Lower leg skin (tissue), 3 donors: ENCODE results near the gene NT5DC1.

Experiments
- POLR2A ChIP-seq, 2 donors: fragments of 450-650 bp; IDR thresholded peaks; one replicate each; pipeline ENCODE4 v1.6.1; 2016 to 2017; ENCODE audit warnings: antibody characterized with exemption in 2 of 2, mild to moderate bottlenecking in 1 of 2, moderate library complexity in 1 of 2
- TF ChIP-seq, protein P1 (sequence below), 3 donors: fragments of 450-650 bp; IDR thresholded peaks; one replicate each; pipeline ENCODE4 v1.5.1; 2016; ENCODE audit warnings: antibody characterized with exemption in 3 of 3, mild to moderate bottlenecking in 3 of 3, moderate library complexity in 2 of 3

GRCh38 chr6:116278481-116278829, 177.8 kb downstream of the NT5DC1 start:
- TF ChIP-seq, protein P1, sequence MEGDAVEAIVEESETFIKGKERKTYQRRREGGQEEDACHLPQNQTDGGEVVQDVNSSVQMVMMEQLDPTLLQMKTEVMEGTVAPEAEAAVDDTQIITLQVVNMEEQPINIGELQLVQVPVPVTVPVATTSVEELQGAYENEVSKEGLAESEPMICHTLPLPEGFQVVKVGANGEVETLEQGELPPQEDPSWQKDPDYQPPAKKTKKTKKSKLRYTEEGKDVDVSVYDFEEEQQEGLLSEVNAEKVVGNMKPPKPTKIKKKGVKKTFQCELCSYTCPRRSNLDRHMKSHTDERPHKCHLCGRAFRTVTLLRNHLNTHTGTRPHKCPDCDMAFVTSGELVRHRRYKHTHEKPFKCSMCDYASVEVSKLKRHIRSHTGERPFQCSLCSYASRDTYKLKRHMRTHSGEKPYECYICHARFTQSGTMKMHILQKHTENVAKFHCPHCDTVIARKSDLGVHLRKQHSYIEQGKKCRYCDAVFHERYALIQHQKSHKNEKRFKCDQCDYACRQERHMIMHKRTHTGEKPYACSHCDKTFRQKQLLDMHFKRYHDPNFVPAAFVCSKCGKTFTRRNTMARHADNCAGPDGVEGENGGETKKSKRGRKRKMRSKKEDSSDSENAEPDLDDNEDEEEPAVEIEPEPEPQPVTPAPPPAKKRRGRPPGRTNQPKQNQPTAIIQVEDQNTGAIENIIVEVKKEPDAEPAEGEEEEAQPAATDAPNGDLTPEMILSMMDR (IDR thresholded peaks at IDR 0.05), result no peak
- TF ChIP-seq POLR2A (IDR thresholded peaks at IDR 0.05), result no peak
